Activated T-helper 1 cell treated with anti-CD3 and anti-CD28 coated beads, Interleukin-2, amount 50 U/mL, for 16 hours (primary cell): ENCODE results near the gene TPRG1L.

Source experiments
- DNase-seq, 2 donors: peaks; one replicate each; pipeline ENCODE4 v3.0.0-alpha.2; 2020; ENCODE audit warnings: low read depth in 1 of 2, low spot score in 1 of 2

The TPRG1L gene

GRCh38 chr1:3593745-3594144 lies 31.1 kb upstream of the TPRG1L start:
- no peak for DNase-seq

GRCh38 chr1:3594706-3595377 lies 30.0 kb upstream of the TPRG1L start:
- no peak for DNase-seq

GRCh38 chr1:3595949-3596348 lies 28.9 kb upstream of the TPRG1L start:
- no peak for DNase-seq

- DNase-seq = no peak
Observed at GRCh38 chr1:3596663-3597598, 27.9 kb upstream of the TPRG1L start.

GRCh38 chr1:3597599-3597964 lies 27.2 kb upstream of the TPRG1L start:
- no peak for DNase-seq

- no peak for DNase-seq
Observed at GRCh38 chr1:3598051-3598491, 26.7 kb upstream of the TPRG1L start.

GRCh38 chr1:3598522-3599285 lies 26.1 kb upstream of the TPRG1L start:
- no peak for DNase-seq

- DNase-seq = no peak
Observed at GRCh38 chr1:3599286-3599811, 25.5 kb upstream of the TPRG1L start.

GRCh38 chr1:3599816-3600215 lies 25.0 kb upstream of the TPRG1L start:
- no peak for DNase-seq

- DNase-seq = no peak
Observed at GRCh38 chr1:3600354-3600753, 24.5 kb upstream of the TPRG1L start.

GRCh38 chr1:3601743-3602142 lies 23.1 kb upstream of the TPRG1L start:
- DNase-seq = no peak

- DNase-seq = no peak
Observed at GRCh38 chr1:3602375-3602774, 22.4 kb upstream of the TPRG1L start.

GRCh38 chr1:3603156-3603555 lies 21.7 kb upstream of the TPRG1L start:
- no peak for DNase-seq

- DNase-seq = no peak
Observed at GRCh38 chr1:3603571-3604467, 21.0 kb upstream of the TPRG1L start.

GRCh38 chr1:3604468-3604974 lies 20.3 kb upstream of the TPRG1L start:
- DNase-seq = no peak

- no peak for DNase-seq
Observed at GRCh38 chr1:3604997-3605823, 19.6 kb upstream of the TPRG1L start.

- no peak for DNase-seq
Observed at GRCh38 chr1:3606779-3607702, 17.8 kb upstream of the TPRG1L start.

- DNase-seq = no peak
Observed at GRCh38 chr1:3607703-3608065, 17.1 kb upstream of the TPRG1L start.
